Measurements from ENCODE around the gene SLCO1B3.

SLCO1B3 gene

GRCh38 chr12:20868277-20868676 is 57.8 kb downstream of the SLCO1B3 start:
- no peak for TF ChIP-seq CTCF (IDR thresholded peaks at IDR 0.05; ENCODE audit: low read depth, low read length)
- DNase-seq (ENCODE audit: low read depth, low spot score) = no peak
- in situ Hi-C loops (cut with HindIII; ENCODE audit: low sequenced_read_pairs) = no loop called here
- H3K4me3 ChIP-seq (ENCODE audit: low read depth, low read length) = no peak overlapping the region

GRCh38 chr12:20883288-20883687 is 72.8 kb downstream of the SLCO1B3 start:
- no peak for TF ChIP-seq CTCF (IDR thresholded peaks at IDR 0.05; ENCODE audit: low read depth, low read length)
- DNase-seq (ENCODE audit: low read depth, low spot score) = peak; percentile 16
- in situ Hi-C loops (cut with HindIII; ENCODE audit: low sequenced_read_pairs) = no loop called here
- H3K4me3 ChIP-seq (ENCODE audit: low read depth, low read length) = no peak overlapping the region

GRCh38 chr12:20885116-20885515 is 74.6 kb downstream of the SLCO1B3 start:
- H3K4me3 ChIP-seq (ENCODE audit: low read depth, low read length) = no peak overlapping the region
- TF ChIP-seq CTCF (IDR thresholded peaks at IDR 0.05; ENCODE audit: low read depth, low read length) = no peak
- in situ Hi-C loops (cut with HindIII; ENCODE audit: low sequenced_read_pairs) = no loop called here
- no peak for DNase-seq (ENCODE audit: low read depth, low spot score)

GRCh38 chr12:20885552-20885951 is 75.0 kb downstream of the SLCO1B3 start:
- DNase-seq (ENCODE audit: low read depth, low spot score) = no peak
- TF ChIP-seq CTCF (IDR thresholded peaks at IDR 0.05; ENCODE audit: low read depth, low read length) = no peak
- H3K4me3 ChIP-seq (ENCODE audit: low read depth, low read length) = no peak overlapping the region
- in situ Hi-C loops (cut with HindIII; ENCODE audit: low sequenced_read_pairs) = no loop called here

GRCh38 chr12:20917269-20917668 is 106.8 kb downstream of the SLCO1B3 start:
- DNase-seq (ENCODE audit: low read depth, low spot score) = no peak
- no peak overlapping the region for H3K4me3 ChIP-seq (ENCODE audit: low read depth, low read length)
- TF ChIP-seq CTCF (IDR thresholded peaks at IDR 0.05; ENCODE audit: low read depth, low read length) = no peak
- in situ Hi-C loops (cut with HindIII; ENCODE audit: low sequenced_read_pairs) = no loop called here

- no peak overlapping the region for H3K4me3 ChIP-seq (ENCODE audit: low read depth, low read length)
- DNase-seq (ENCODE audit: low read depth, low spot score) = no peak
- in situ Hi-C loops (cut with HindIII; ENCODE audit: low sequenced_read_pairs) = no loop called here
- TF ChIP-seq CTCF (IDR thresholded peaks at IDR 0.05; ENCODE audit: low read depth, low read length) = no peak
Measured at GRCh38 chr12:20917819-20918218, 107.3 kb downstream of the SLCO1B3 start.

GRCh38 chr12:20931894-20932293 is 121.4 kb downstream of the SLCO1B3 start:
- in situ Hi-C loops (cut with HindIII; ENCODE audit: low sequenced_read_pairs) = no loop called here
- DNase-seq (ENCODE audit: low read depth, low spot score) = no peak
- no peak for TF ChIP-seq CTCF (IDR thresholded peaks at IDR 0.05; ENCODE audit: low read depth, low read length)
- no peak overlapping the region for H3K4me3 ChIP-seq (ENCODE audit: low read depth, low read length)

All from astrocyte of the spinal cord (primary cell).